GM10266 (cell line): ENCODE results near the gene CXCL11.
"Not testable (repeated sequence)": the region's sequence is repeated elsewhere in the genome, so short reads cannot be mapped to it uniquely, and the experiment has no call there.

ENCODE experiments used
- DNase-seq: peaks from one replicate; pipeline ENCODE4 v3.0.0; 2012; ENCODE audit errors: extremely low spot score
- CTCF ChIP-seq: IDR thresholded peaks from 2 replicates; pipeline ENCODE4 v1.5.1; 2012; ENCODE audit warnings: mild to moderate bottlenecking, low read depth; ENCODE audit not compliant: control insufficient read depth, insufficient read depth; ENCODE audit errors: missing control alignments

The CXCL11 gene

GRCh38 chr4:76058302-76058701 lies 22.4 kb upstream of the CXCL11 start:
- TF ChIP-seq CTCF: no peak
- DNase-seq: peak; percentile 55

- no peak for DNase-seq
- no peak for TF ChIP-seq CTCF
Observed at GRCh38 chr4:76055421-76055820, 19.6 kb upstream of the CXCL11 start.

GRCh38 chr4:76055016-76055415 lies 19.1 kb upstream of the CXCL11 start:
- DNase-seq: peak; percentile 74
- TF ChIP-seq CTCF: no peak

- no peak for TF ChIP-seq CTCF
- DNase-seq: no peak
Observed at GRCh38 chr4:76053730-76054129, 17.9 kb upstream of the CXCL11 start.

GRCh38 chr4:76050560-76051050 lies 14.7 kb upstream of the CXCL11 start:
- DNase-seq: not testable (repeated sequence)

GRCh38 chr4:76049860-76050416 lies 14.1 kb upstream of the CXCL11 start:
- not testable (repeated sequence) for DNase-seq

GRCh38 chr4:76044686-76045085 lies 8.8 kb upstream of the CXCL11 start:
- DNase-seq: not testable (repeated sequence)

- not testable (repeated sequence) for DNase-seq
Observed at GRCh38 chr4:76043306-76043705, 7.4 kb upstream of the CXCL11 start.

- DNase-seq: not testable (repeated sequence)
Observed at GRCh38 chr4:76042241-76042998, 6.5 kb upstream of the CXCL11 start.

- no peak for DNase-seq
- TF ChIP-seq CTCF: no peak
Observed at GRCh38 chr4:76036855-76037254, 985 bp upstream of the CXCL11 start.
